ENCODE results near the gene ATP9A.

Gene ATP9A

DNA sequence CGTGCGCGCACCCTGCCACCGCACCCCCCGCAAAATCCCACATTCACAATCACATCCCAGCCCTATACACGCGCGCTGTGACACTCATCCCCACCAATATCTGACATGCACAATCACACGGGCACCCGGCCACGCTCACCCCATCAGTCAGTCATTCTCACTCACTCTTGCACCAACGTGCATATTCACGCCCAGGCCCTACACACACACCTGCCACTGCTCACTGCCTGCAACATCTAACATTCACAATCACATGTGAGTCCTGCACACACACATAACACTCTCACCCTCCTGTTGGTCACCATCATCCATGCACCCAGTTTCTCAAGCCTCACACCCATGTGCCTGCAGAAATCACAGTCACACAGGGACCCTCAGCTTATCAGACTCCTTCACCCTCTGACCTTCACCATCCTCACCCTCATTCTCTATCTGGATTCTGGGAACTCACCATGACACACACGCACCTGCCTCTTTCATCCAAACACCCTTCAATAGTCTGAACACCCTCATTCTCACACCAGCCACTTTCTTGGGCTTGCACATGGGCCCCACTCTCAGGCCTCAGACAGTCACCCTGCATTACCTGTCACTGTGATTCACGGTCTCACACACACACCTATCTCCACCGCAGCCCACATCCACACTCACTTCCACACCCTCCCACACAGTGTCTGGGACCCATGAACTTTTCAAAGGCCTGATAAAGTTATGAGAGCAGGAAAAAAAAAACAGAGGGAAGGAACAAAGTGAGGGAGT, 748 bp upstream of the ATP9A start:
- no peaks in the 10 kb centered on the region for H3K36me3 ChIP-seq (ENCODE audit: control insufficient read depth in 2 of 2, insufficient read depth in 1 of 2, low read length in 2 of 2)
- H3K9me3 ChIP-seq (ENCODE audit: control insufficient read depth, insufficient read depth, low read depth, low read length): no peaks in the 10 kb centered on the region
- H3K27ac ChIP-seq (ENCODE audit: extremely low read depth, low read depth, low read length): peak overlapping the region; percentile 24; the same call in 1 of the 2 replicates
- ChIA-PET POLR2A (no interaction called here), CTCF (no interaction called here)
- peak overlapping the region; percentile 3; the same call in 1 of the 2 replicates for H3K4me3 ChIP-seq (ENCODE audit: low read depth, low read length)
- H3K4me1 ChIP-seq (ENCODE audit: control insufficient read depth, insufficient read depth, low read length): no peaks in the 10 kb centered on the region
- TF ChIP-seq ZNF37A (tag by site-specific recombination; IDR thresholded peaks at IDR 0.05): no peak
- TF ChIP-seq ZFHX2 (tag by site-specific recombination; conservative IDR thresholded peaks at IDR 0.05): peak; percentile 83
- no peak for TF ChIP-seq IKZF3 (tag by site-specific recombination; IDR thresholded peaks at IDR 0.05)
- no peak for TF ChIP-seq ZNF626 (tag by site-specific recombination; IDR thresholded peaks at IDR 0.05)
- TF ChIP-seq HOXA7 (CRISPR knock-in tag; IDR thresholded peaks at IDR 0.05; ENCODE audit: borderline replicate concordance): no peak
- TF ChIP-seq ZFP69B (tag by site-specific recombination; IDR thresholded peaks at IDR 0.05): peak; percentile 91
- no peak for TF ChIP-seq ZNF302 (tag by site-specific recombination; IDR thresholded peaks at IDR 0.05; ENCODE audit: low read depth)
- TF ChIP-seq KLF10 (tag by site-specific recombination; IDR thresholded peaks at IDR 0.05): no peak
- TF ChIP-seq, protein P1, sequence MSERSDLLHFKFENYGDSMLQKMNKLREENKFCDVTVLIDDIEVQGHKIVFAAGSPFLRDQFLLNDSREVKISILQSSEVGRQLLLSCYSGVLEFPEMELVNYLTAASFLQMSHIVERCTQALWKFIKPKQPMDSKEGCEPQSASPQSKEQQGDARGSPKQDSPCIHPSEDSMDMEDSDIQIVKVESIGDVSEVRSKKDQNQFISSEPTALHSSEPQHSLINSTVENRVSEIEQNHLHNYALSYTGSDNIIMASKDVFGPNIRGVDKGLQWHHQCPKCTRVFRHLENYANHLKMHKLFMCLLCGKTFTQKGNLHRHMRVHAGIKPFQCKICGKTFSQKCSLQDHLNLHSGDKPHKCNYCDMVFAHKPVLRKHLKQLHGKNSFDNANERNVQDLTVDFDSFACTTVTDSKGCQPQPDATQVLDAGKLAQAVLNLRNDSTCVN (tag by site-specific recombination; optimal IDR thresholded peaks at IDR 0.05): peak; percentile 79
- no peak for TF ChIP-seq MZF1 (tag by site-specific recombination; IDR thresholded peaks at IDR 0.05; ENCODE audit: borderline replicate concordance)
- TF ChIP-seq, protein P2, sequence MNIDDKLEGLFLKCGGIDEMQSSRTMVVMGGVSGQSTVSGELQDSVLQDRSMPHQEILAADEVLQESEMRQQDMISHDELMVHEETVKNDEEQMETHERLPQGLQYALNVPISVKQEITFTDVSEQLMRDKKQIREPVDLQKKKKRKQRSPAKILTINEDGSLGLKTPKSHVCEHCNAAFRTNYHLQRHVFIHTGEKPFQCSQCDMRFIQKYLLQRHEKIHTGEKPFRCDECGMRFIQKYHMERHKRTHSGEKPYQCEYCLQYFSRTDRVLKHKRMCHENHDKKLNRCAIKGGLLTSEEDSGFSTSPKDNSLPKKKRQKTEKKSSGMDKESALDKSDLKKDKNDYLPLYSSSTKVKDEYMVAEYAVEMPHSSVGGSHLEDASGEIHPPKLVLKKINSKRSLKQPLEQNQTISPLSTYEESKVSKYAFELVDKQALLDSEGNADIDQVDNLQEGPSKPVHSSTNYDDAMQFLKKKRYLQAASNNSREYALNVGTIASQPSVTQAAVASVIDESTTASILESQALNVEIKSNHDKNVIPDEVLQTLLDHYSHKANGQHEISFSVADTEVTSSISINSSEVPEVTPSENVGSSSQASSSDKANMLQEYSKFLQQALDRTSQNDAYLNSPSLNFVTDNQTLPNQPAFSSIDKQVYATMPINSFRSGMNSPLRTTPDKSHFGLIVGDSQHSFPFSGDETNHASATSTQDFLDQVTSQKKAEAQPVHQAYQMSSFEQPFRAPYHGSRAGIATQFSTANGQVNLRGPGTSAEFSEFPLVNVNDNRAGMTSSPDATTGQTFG (tag by site-specific recombination; IDR thresholded peaks at IDR 0.05; ENCODE audit: borderline replicate concordance): no peak
- TF ChIP-seq ZBTB20 (tag by site-specific recombination; IDR thresholded peaks at IDR 0.05): peak; percentile 38; the same call in 1 of the 2 replicates
- TF ChIP-seq, protein P3, sequence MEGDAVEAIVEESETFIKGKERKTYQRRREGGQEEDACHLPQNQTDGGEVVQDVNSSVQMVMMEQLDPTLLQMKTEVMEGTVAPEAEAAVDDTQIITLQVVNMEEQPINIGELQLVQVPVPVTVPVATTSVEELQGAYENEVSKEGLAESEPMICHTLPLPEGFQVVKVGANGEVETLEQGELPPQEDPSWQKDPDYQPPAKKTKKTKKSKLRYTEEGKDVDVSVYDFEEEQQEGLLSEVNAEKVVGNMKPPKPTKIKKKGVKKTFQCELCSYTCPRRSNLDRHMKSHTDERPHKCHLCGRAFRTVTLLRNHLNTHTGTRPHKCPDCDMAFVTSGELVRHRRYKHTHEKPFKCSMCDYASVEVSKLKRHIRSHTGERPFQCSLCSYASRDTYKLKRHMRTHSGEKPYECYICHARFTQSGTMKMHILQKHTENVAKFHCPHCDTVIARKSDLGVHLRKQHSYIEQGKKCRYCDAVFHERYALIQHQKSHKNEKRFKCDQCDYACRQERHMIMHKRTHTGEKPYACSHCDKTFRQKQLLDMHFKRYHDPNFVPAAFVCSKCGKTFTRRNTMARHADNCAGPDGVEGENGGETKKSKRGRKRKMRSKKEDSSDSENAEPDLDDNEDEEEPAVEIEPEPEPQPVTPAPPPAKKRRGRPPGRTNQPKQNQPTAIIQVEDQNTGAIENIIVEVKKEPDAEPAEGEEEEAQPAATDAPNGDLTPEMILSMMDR (tag by site-specific recombination; IDR thresholded peaks at IDR 0.05): peak; percentile 42; the same call in 1 of the 2 replicates
- peak; percentile 48 for TF ChIP-seq SCRT2 (tag by site-specific recombination; IDR thresholded peaks at IDR 0.05)
- TF ChIP-seq, protein P4, sequence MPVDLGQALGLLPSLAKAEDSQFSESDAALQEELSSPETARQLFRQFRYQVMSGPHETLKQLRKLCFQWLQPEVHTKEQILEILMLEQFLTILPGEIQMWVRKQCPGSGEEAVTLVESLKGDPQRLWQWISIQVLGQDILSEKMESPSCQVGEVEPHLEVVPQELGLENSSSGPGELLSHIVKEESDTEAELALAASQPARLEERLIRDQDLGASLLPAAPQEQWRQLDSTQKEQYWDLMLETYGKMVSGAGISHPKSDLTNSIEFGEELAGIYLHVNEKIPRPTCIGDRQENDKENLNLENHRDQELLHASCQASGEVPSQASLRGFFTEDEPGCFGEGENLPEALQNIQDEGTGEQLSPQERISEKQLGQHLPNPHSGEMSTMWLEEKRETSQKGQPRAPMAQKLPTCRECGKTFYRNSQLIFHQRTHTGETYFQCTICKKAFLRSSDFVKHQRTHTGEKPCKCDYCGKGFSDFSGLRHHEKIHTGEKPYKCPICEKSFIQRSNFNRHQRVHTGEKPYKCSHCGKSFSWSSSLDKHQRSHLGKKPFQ (tag by site-specific recombination; IDR thresholded peaks at IDR 0.05): peak; percentile 76
- TF ChIP-seq, protein P5, sequence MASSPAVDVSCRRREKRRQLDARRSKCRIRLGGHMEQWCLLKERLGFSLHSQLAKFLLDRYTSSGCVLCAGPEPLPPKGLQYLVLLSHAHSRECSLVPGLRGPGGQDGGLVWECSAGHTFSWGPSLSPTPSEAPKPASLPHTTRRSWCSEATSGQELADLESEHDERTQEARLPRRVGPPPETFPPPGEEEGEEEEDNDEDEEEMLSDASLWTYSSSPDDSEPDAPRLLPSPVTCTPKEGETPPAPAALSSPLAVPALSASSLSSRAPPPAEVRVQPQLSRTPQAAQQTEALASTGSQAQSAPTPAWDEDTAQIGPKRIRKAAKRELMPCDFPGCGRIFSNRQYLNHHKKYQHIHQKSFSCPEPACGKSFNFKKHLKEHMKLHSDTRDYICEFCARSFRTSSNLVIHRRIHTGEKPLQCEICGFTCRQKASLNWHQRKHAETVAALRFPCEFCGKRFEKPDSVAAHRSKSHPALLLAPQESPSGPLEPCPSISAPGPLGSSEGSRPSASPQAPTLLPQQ (tag by site-specific recombination; IDR thresholded peaks at IDR 0.05): peak; percentile 85
- TF ChIP-seq EGR2 (tag by site-specific recombination; IDR thresholded peaks at IDR 0.05; ENCODE audit: low read depth): peak; percentile 85; the same call in 1 of the 2 replicates
- TF ChIP-seq ZSCAN16 (tag by site-specific recombination; IDR thresholded peaks at IDR 0.05): no peak
- TF ChIP-seq, protein P6, sequence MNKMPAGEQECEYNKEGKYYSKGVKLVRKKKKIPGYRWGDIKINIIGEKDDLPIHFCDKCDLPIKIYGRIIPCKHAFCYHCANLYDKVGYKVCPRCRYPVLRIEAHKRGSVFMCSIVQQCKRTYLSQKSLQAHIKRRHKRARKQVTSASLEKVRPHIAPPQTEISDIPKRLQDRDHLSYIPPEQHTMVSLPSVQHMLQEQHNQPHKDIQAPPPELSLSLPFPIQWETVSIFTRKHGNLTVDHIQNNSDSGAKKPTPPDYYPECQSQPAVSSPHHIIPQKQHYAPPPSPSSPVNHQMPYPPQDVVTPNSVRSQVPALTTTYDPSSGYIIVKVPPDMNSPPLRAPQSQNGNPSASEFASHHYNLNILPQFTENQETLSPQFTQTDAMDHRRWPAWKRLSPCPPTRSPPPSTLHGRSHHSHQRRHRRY (tag by site-specific recombination; IDR thresholded peaks at IDR 0.05): peak; percentile 72; the same call in 1 of the 2 replicates
- TF ChIP-seq ZBTB7A (tag by site-specific recombination; IDR thresholded peaks at IDR 0.05; ENCODE audit: low read depth): 0 out of 2 replicates have a peak, but pooled peaks have one; percentile 20
- no peak for TF ChIP-seq SALL2 (tag by site-specific recombination; IDR thresholded peaks at IDR 0.05; ENCODE audit: borderline replicate concordance)
- TF ChIP-seq, protein P7, sequence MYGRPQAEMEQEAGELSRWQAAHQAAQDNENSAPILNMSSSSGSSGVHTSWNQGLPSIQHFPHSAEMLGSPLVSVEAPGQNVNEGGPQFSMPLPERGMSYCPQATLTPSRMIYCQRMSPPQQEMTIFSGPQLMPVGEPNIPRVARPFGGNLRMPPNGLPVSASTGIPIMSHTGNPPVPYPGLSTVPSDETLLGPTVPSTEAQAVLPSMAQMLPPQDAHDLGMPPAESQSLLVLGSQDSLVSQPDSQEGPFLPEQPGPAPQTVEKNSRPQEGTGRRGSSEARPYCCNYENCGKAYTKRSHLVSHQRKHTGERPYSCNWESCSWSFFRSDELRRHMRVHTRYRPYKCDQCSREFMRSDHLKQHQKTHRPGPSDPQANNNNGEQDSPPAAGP (tag by site-specific recombination; IDR thresholded peaks at IDR 0.05): no peak
- TF ChIP-seq SCRT1 (tag by site-specific recombination; IDR thresholded peaks at IDR 0.05; ENCODE audit: borderline replicate concordance): 0 out of 2 replicates have a peak, but pooled peaks have one; percentile 36
- TF ChIP-seq ZNF335 (tag by site-specific recombination; conservative IDR thresholded peaks at IDR 0.05): peak; percentile 84

All from HEK293 (cell line).